Measurements from ENCODE around the gene NAGPA.
"Not testable (repeated sequence)": the region's sequence is repeated elsewhere in the genome, so short reads cannot be mapped to it uniquely, and the experiment has no call there.

DNA sequence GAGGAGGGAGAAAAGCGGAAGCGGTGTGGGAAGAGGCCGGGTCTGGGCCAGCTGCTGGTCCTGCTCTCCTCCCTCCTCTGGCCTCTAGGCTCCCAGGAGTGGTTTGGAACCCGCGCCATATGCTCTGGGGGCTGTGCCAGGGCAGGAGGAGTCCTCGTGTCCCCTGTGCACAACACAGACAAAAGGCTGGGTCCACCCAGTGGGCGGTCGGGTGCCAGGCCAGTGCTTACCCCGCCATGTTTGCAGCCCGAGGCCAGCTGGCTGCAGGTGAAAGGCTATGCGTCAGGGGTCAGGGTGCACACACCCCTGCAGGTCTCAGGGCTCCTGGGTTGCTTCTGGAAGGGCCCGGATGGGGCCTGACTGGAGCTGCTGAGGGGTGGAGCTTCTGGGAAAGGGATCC lies 46.7 kb upstream of the NAGPA start:
- TF ChIP-seq, protein P1, sequence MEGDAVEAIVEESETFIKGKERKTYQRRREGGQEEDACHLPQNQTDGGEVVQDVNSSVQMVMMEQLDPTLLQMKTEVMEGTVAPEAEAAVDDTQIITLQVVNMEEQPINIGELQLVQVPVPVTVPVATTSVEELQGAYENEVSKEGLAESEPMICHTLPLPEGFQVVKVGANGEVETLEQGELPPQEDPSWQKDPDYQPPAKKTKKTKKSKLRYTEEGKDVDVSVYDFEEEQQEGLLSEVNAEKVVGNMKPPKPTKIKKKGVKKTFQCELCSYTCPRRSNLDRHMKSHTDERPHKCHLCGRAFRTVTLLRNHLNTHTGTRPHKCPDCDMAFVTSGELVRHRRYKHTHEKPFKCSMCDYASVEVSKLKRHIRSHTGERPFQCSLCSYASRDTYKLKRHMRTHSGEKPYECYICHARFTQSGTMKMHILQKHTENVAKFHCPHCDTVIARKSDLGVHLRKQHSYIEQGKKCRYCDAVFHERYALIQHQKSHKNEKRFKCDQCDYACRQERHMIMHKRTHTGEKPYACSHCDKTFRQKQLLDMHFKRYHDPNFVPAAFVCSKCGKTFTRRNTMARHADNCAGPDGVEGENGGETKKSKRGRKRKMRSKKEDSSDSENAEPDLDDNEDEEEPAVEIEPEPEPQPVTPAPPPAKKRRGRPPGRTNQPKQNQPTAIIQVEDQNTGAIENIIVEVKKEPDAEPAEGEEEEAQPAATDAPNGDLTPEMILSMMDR (IDR thresholded peaks at IDR 0.05; ENCODE audit: control extremely low read depth in 1 of 3, insufficient read depth in 1 of 3, low read depth in 1 of 3, low read length in 3 of 3) = not testable (repeated sequence)
- not testable (repeated sequence) for TF ChIP-seq TCF12 (IDR thresholded peaks at IDR 0.05; ENCODE audit: low read depth, low read length); RFX5 (IDR thresholded peaks at IDR 0.05; ENCODE audit: borderline replicate concordance, low read depth, low read length); POLR2AphosphoS5 (IDR thresholded peaks at IDR 0.05; ENCODE audit: low read depth, low read length); KDM5A (IDR thresholded peaks at IDR 0.05; ENCODE audit: low read length); EZH2 (IDR thresholded peaks at IDR 0.05; ENCODE audit: low read depth, low read length, severe bottlenecking); JUND (IDR thresholded peaks at IDR 0.05; ENCODE audit: low read length); CREB1 (IDR thresholded peaks at IDR 0.05)

Data from H1 (cell line).